H9 (cell line): ENCODE measurements around the gene DCXR. TPM values are rescaled to one million over a fixed set of nuclear protein-coding genes. Genes with fewer than 3 reads are reported as not detected.

Source experiments
- DNase-seq: peaks from one replicate; pipeline ENCODE4 v3.0.0-alpha.2; 2017
- H2AFZ ChIP-seq: one replicate; pipeline ENCODE4 v1.6.1; 2013; ENCODE audit warnings: mild to moderate bottlenecking, low read length, control low read depth, moderate library complexity
- H2AK5ac ChIP-seq: 2 replicates; pipeline ENCODE4 v1.6.1; 2013; ENCODE audit warnings: low read length, control low read depth, mixed read lengths; ENCODE audit not compliant: insufficient read length
- H2BK120ac ChIP-seq: one replicate; pipeline ENCODE4 v1.6.1; 2013; ENCODE audit warnings: low read depth, mild to moderate bottlenecking, low read length, control low read depth, inconsistent platforms; ENCODE audit not compliant: poor library complexity, severe bottlenecking
- H2BK12ac ChIP-seq: 2 replicates; pipeline ENCODE4 v1.6.1; 2013; ENCODE audit warnings: low read length, control low read depth, mixed read lengths, low read depth; ENCODE audit not compliant: insufficient read length
- H2BK15ac ChIP-seq: 2 replicates; pipeline ENCODE4 v1.6.1; 2013; ENCODE audit warnings: low read depth, low read length, control low read depth
- H2BK20ac ChIP-seq: one replicate; pipeline ENCODE4 v1.6.1; 2013; ENCODE audit warnings: low read depth, mild to moderate bottlenecking, low read length, control low read depth, inconsistent platforms; ENCODE audit not compliant: poor library complexity, severe bottlenecking
- H2BK5ac ChIP-seq: 2 replicates; pipeline ENCODE4 v1.6.1; 2013; ENCODE audit warnings: low read length, control low read depth, mixed read lengths; ENCODE audit not compliant: insufficient read length
- H3K14ac ChIP-seq: 2 replicates; pipeline ENCODE4 v1.6.1; 2013; ENCODE audit warnings: low read length, control low read depth; ENCODE audit not compliant: insufficient read depth
- H3K18ac ChIP-seq: 2 replicates; pipeline ENCODE4 v1.6.1; 2013; ENCODE audit warnings: low read depth, mild to moderate bottlenecking, mixed read lengths, low read length, control low read depth; ENCODE audit not compliant: insufficient read length
- H3K23ac ChIP-seq: 2 replicates; pipeline ENCODE4 v1.6.1; 2013; ENCODE audit warnings: low read length, control low read depth, mixed read lengths, low read depth; ENCODE audit not compliant: insufficient read length
- H3K23me2 ChIP-seq: 2 replicates; pipeline ENCODE4 v1.6.1; 2013; ENCODE audit warnings: low read depth, mild to moderate bottlenecking, mixed read lengths, low read length, control low read depth; ENCODE audit not compliant: insufficient read length, poor library complexity, severe bottlenecking
- H3K27ac ChIP-seq: 2 replicates; pipeline ENCODE4 v1.5.1; 2013; ENCODE audit warnings: low read length, control low read depth, mixed read lengths, low read depth; ENCODE audit not compliant: insufficient read length
- H3K27me3 ChIP-seq: 2 replicates; pipeline ENCODE4 v1.6.1; 2013; ENCODE audit warnings: low read length, control low read depth, inconsistent platforms; ENCODE audit not compliant: insufficient read depth
- H3K4ac ChIP-seq: 2 replicates; pipeline ENCODE4 v1.6.1; 2013; ENCODE audit warnings: low read depth, mild to moderate bottlenecking, control low read depth, inconsistent platforms, low read length, moderate library complexity
- H3K4me1 ChIP-seq: 2 replicates; pipeline ENCODE4 v1.6.1; 2013; ENCODE audit warnings: low read length, control low read depth, inconsistent platforms; ENCODE audit not compliant: insufficient read depth
- H3K4me2 ChIP-seq: 2 replicates; pipeline ENCODE4 v1.6.1; 2013; ENCODE audit warnings: low read length, control low read depth, mixed read lengths; ENCODE audit not compliant: insufficient read length, insufficient read depth
- H3K56ac ChIP-seq: 2 replicates; pipeline ENCODE4 v1.6.1; 2013; ENCODE audit warnings: low read depth, mild to moderate bottlenecking, mixed read lengths, low read length, control low read depth; ENCODE audit not compliant: insufficient read length
- H3K79me1 ChIP-seq: 2 replicates; pipeline ENCODE4 v1.6.1; 2013; ENCODE audit warnings: low read depth, mild to moderate bottlenecking, moderate library complexity, low read length, control low read depth, inconsistent platforms; ENCODE audit not compliant: insufficient read depth, poor library complexity, severe bottlenecking
- H3K79me2 ChIP-seq: 2 replicates; pipeline ENCODE4 v1.6.1; 2013; ENCODE audit warnings: low read length, control low read depth, inconsistent platforms; ENCODE audit not compliant: insufficient read depth
- H3K9ac ChIP-seq: 2 replicates; pipeline ENCODE4 v1.6.1; 2013; ENCODE audit warnings: low read length, control low read depth, mixed read lengths; ENCODE audit not compliant: insufficient read length; ENCODE audit errors: extremely low read depth
- H3K9me3 ChIP-seq: one replicate; pipeline ENCODE4 v1.6.1; 2013; ENCODE audit warnings: low read depth, low read length, inconsistent platforms; ENCODE audit not compliant: control insufficient read depth
- H3T11ph ChIP-seq: one replicate; pipeline ENCODE4 v1.6.1; 2013; ENCODE audit warnings: mild to moderate bottlenecking, low read length, control low read depth, inconsistent platforms
- H4K20me1 ChIP-seq: one replicate; pipeline ENCODE4 v1.6.1; 2013; ENCODE audit not compliant: control insufficient read depth, insufficient read length, insufficient read depth
- H4K5ac ChIP-seq: 2 replicates; pipeline ENCODE4 v1.6.1; 2013; ENCODE audit warnings: low read depth, mild to moderate bottlenecking, mixed read lengths, low read length, control low read depth; ENCODE audit not compliant: insufficient read length
- H4K8ac ChIP-seq: replicated peaks from 2 replicates; pipeline ENCODE4 v1.6.1; 2013; ENCODE audit warnings: low read length, control low read depth, mixed read lengths, low read depth; ENCODE audit not compliant: insufficient read length
- H4K91ac ChIP-seq: 2 replicates; pipeline ENCODE4 v1.6.1; 2013; ENCODE audit warnings: low read depth, mild to moderate bottlenecking, moderate library complexity, mixed read lengths, low read length, control low read depth; ENCODE audit not compliant: insufficient read length
- H3K27ac Mint-ChIP-seq, 3 experiments: 2 replicates in 2 of 3; 3 replicates in 1 of 3; pipeline ENCODE4 v1.8.0; 2020 to 2021; ENCODE audit warnings: mixed read lengths in 3 of 3, mild to moderate bottlenecking in 1 of 3, moderate library complexity in 1 of 3
- H3K27me3 Mint-ChIP-seq: 2 replicates; pipeline ENCODE4 v1.8.0; 2021; ENCODE audit warnings: low read depth, mild to moderate bottlenecking, moderate library complexity, mixed read lengths
- H3K36me3 Mint-ChIP-seq, 3 experiments: 2 replicates in 2 of 3; 3 replicates in 1 of 3; pipeline ENCODE4 v1.8.0; 2020 to 2021; ENCODE audit warnings: low read depth in 3 of 3, mixed read lengths in 3 of 3; ENCODE audit not compliant: insufficient read depth in 1 of 3
- H3K4me1 Mint-ChIP-seq, 2 experiments: 2 replicates each; pipeline ENCODE4 v1.8.0; 2020; ENCODE audit warnings: mixed read lengths in 2 of 2
- H3K4me3 Mint-ChIP-seq, 2 experiments: 2 replicates in 1 of 2; 3 replicates in 1 of 2; pipeline ENCODE4 v1.8.0; 2020 to 2021; ENCODE audit warnings: mild to moderate bottlenecking in 2 of 2, mixed read lengths in 2 of 2, moderate library complexity in 1 of 2
- H3K9me3 Mint-ChIP-seq, 2 experiments: 2 replicates in 1 of 2; 3 replicates in 1 of 2; pipeline ENCODE4 v1.8.0; 2020; ENCODE audit warnings: mild to moderate bottlenecking in 2 of 2, mixed read lengths in 2 of 2, moderate library complexity in 1 of 2
- CTCF ChIP-seq: fragments of 200-600 bp; sonication (generic); conservative IDR thresholded peaks from 3 replicates; pipeline ENCODE4 v1.8.0; 2021; ENCODE audit warnings: antibody characterized with exemption, mild to moderate bottlenecking
- WGBS: extraction: QIAGEN DNeasy Blood & Tissue Kit; methylation state at CpG from one replicate; pipeline ENCODE4 v1.1.7; 2013; ENCODE audit warnings: missing lambda C conversion rate, low lambda C conversion rate, mixed read lengths; ENCODE audit not compliant: insufficient read length; ENCODE audit errors: extremely low coverage; 5-methylcytosine and 5-hydroxymethylcytosine counted together
- total RNA-seq: library from RNA; stranded (reverse); gene quantifications from 2 replicates; pipeline ENCODE4 v1.2.1, GENCODE V29; 2021

Gene DCXR
- total RNA-seq, 1 experiment from 2014 or later: 93.6 TPM

- H3K36me3 Mint-ChIP-seq: peaks cover 2 to 8% (median 3%) of the 10 kb centered on the region in 3 experiments; a peak in 4 of 7 replicates
- H3K27me3 ChIP-seq: no peaks in the 10 kb centered on the region
- no peak overlapping the region for H2BK15ac ChIP-seq
- H2BK5ac ChIP-seq: no peak overlapping the region
- no peak overlapping the region for H3K4ac ChIP-seq
- no peak overlapping the region for H3K56ac ChIP-seq
- no peak overlapping the region for H4K5ac ChIP-seq
- H2BK20ac ChIP-seq: no peak overlapping the region
- no peaks in the 10 kb centered on the region for H3K9me3 ChIP-seq
- no CpG with 5 or more reads among the region's 13 CpGs for WGBS
- H3K4me1 Mint-ChIP-seq: peaks cover 7 to 12% of the 10 kb centered on the region in 2 experiments
- no peak overlapping the region for H3K27ac ChIP-seq
- DNase-seq: no peak
- no peak overlapping the region for H3K27ac Mint-ChIP-seq
- H2BK120ac ChIP-seq: no peak overlapping the region
- no peak overlapping the region for H3K4me3 Mint-ChIP-seq
- no peak overlapping the region for H4K91ac ChIP-seq
- H3K79me1 ChIP-seq: peaks cover 5% of the 10 kb centered on the region
- no peaks in the 10 kb centered on the region for H3K4me1 ChIP-seq
- H3K14ac ChIP-seq: no peak overlapping the region
- H2AFZ ChIP-seq: no peak overlapping the region
- H4K8ac ChIP-seq: no peak overlapping the region
- H3K23me2 ChIP-seq: peaks cover 5% of the 10 kb centered on the region
- no peak overlapping the region for H2AK5ac ChIP-seq
- H3K4me2 ChIP-seq: no peak overlapping the region
- no peak overlapping the region for H3T11ph ChIP-seq
- H3K9me3 Mint-ChIP-seq: no peaks in the 10 kb centered on the region
- no peak overlapping the region for H3K9ac ChIP-seq
- H3K27me3 Mint-ChIP-seq: no peaks in the 10 kb centered on the region
- no peak for TF ChIP-seq CTCF
- H4K20me1 ChIP-seq: no peaks in the 10 kb centered on the region
- no peak overlapping the region for H2BK12ac ChIP-seq
- no peak overlapping the region for H3K23ac ChIP-seq
- H3K18ac ChIP-seq: no peak overlapping the region
- H3K79me2 ChIP-seq: no peaks in the 10 kb centered on the region
These were observed 19.8 kb downstream of the DCXR start for GRCh38 chr17:82017612-82018151.
